Inferior parietal cortex (tissue), 1 donor: ENCODE results near the gene MIER3.

Experiments
- DNase-seq: peaks from one replicate; pipeline ENCODE4 v3.0.0-alpha.2; 2016; ENCODE audit errors: extremely low spot score

MIER3 gene

GRCh38 chr5:56959326-56959725 is 7.4 kb upstream of the MIER3 start:
- DNase-seq: no peak

- no peak for DNase-seq
Observed at GRCh38 chr5:56958595-56958994, 6.7 kb upstream of the MIER3 start.

GRCh38 chr5:56954262-56954661 is 2.3 kb upstream of the MIER3 start:
- DNase-seq: no peak

DNA sequence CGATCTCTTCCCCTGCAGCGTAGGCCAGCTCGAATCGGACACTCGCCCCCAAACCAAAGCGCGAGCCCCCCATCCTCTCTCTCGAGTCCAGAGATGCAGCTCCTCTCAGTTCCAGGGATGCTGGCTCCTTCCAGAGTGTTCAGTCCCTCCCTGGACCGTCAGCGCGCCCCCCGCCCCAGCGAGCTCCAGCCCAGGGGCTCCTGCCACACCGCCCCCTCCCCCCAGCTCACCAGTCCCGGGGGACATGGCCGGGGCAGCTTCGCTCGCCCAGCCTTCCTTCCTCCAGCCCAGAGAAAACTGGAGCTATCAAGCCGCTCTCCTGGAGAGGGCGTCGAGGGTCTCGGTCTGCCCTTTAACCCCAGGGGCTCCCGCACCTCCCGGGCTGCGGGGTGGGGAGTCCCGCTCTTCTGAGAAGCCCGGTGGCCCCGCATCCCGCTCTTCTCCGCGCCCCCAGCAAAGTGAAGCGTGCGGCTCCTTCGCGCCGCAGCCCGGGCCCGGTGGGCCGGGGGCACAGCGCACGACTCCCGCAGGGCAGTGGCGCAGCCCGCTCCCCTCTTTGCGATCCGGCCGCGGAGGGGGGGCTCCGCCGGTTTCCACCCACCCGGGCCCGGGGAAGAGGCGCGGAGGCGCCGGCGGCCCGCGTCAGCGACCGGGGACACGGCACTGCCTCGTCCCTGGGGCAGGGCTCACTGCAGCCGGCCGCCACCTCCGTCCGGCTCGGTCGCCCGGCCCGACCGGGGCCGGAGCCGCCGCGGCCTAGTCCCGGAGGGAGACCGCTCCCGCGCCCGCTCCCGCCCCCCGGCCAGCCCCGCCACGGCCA is 587 bp downstream of the MIER3 start:
- DNase-seq: peak; percentile 13

DNA sequence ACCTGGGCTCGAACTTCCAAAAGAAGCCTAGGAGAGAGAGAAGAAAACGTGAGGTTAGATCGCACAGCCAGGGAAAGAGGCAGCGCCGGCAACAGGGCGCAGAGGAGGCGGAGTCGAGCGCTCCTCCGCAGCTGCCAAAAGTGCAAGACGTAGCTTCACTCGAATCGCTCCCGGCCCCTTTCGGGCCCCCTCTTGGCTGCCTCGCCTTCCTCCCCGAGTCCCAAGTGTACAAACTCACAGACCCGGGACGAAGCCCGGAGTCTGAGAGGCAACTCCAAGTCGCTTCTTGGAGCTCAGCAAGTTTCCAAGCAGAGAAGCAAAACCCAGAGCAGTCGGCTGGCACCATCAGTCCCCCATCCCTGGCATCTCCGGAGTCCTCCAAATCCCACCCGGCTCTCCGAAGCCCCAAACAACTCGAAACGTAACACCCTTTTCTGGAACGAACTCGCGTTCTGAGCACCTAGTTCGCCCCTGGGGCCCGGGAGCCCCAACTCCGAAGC is 1.2 kb downstream of the MIER3 start:
- peak; percentile 48 for DNase-seq

DNA sequence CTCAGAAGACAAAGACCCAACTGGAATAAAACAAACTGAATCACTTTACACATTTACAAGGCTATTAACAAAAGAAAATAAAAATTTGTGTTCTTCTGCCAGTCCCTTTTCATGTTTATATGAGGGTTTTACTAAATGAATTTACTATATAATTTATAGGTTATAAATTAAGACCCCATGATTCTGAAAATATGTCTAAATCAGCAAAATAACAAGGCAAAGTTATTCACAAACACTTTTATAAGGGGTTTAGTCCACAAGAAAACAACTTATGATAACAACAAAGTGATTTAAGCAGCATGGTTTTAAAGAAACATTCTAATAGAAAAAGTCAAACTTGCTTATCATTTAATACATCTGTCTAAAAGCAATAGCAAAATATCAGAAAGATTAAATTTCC is 4.9 kb downstream of the MIER3 start:
- no peak for DNase-seq

DNA sequence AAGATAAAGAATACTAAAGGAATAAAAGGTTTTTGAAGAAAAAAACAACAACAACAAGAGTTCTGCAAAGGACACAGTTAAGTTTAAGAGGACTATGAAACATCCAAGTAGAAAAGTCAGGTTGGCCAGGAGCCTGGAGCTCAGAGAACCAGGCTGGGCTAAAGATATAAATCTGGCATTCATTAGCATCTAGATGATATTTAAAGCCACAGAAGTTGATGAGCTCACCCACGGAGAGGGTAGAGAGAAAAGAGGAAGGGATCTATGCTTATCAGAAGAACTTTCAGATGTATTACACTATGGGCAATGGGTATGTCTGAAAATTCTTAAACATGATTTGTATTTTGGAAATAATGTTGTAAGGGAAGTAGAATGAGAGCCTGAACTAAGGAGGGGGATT is 9.9 kb downstream of the MIER3 start:
- no peak for DNase-seq

- DNase-seq: no peak
Observed at GRCh38 chr5:56938858-56939257, 13.1 kb downstream of the MIER3 start.

GRCh38 chr5:56934325-56934724 is 17.6 kb downstream of the MIER3 start:
- no peak for DNase-seq

GRCh38 chr5:56922922-56923321 is 29.0 kb downstream of the MIER3 start:
- DNase-seq: no peak

DNA sequence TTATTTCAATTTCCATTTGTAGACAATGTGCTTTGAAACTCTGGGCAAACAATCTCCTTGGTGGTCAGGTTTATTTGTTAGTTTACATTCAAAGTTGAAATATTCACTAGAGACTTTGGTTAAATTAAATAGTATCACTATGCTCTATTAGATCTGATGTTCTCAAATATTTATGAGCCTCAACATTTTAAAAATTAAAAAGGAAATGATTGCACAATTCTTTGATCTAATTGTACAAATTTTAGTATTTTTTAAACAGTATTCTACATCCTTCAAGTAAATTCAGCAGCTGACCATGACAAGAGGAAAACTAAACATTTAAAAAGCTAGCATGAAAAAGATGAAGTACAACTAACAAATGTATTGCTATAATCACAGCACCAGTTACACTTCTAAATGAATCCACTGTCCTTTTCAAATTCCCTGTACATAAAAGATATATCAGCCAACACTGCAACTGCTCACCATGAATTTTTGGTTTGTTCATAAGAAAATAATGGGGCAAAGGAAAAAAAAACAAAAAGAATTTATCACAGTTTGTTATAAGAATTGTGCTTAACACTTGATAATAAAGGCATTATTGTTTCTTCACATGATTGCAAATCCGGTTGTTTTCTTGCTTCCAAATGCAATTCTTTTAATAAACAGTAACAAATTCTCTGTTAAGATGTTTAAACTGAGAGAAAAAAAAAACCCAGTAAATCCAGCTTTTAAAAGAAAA is 31.8 kb downstream of the MIER3 start:
- DNase-seq: no peak

- no peak for DNase-seq
Observed at GRCh38 chr5:56918054-56918453, 33.9 kb downstream of the MIER3 start.

DNA sequence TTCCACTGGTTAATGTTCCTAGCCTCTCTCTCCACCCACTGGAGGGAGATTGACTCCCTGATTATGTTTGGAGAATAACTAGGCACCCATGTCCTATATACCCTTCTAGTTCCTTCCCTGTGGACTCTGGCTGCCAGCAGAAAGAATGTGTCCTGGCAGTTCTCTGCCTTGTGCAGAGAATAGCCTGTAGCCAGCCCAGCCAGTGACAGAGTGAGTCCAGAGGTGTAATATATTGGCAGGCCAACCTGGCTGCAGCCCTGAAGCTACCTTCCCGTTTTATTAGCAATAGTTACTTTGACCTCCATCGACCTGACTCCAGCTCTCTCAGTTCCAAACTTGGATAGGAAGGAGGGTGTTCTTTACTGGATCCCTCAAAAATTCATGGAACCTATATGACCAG is 34.4 kb downstream of the MIER3 start:
- DNase-seq: no peak

GRCh38 chr5:56914678-56915077 is 37.2 kb downstream of the MIER3 start:
- no peak for DNase-seq

DNA sequence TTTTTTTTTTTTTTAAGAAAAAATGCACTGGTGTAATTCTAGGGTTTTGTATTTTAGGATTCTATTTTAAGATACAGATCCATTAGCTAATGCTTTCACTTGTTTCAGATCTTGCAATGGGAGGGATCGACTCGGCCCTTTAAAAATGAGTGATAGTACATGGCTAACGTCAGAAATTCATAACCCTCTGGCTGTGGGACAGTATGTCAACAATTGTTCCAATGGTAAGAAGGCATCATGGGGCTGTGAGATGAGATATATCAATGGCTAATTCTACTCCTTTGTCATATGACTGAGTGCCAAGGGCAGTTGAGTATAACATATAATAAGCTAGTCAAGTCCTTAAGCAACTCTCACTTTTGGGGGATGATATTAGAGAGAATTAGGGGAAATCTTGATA is 38.2 kb downstream of the MIER3 start:
- no peak for DNase-seq

DNA sequence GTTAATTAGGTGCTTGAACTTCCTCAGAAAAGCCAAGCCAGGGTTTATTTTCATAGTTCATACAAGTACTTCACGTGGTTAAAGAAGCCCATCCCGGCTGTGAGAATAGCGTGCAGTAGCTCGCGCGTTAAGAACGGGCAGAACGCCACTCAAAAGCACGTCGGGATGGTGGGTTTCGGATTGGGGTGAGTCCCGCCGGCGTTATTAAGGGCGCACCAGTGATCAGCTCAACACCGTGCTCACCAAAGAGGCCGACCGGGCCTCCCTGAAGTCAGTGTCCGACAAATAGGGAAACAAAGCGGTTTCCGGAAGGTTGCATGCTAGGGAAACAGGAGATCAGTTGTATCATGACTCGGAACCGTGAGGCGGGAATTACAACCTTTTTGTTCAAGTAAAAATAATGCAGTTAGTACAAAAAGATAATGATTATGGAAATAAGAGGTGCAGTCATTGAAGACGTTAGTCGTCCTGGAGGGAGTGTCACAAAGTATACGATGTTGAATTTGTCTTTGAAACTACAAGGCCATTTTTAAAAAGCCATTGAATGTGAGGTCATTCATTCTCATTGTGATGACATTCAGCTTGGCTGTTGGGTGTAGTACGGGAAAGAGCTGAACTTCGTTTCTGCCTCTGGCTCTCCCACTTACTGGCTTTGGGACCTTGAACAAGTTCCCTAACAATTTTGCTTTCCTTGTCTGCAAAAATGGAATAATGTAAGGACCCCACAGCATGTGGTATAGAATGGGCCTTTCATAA is 41.5 kb downstream of the MIER3 start:
- DNase-seq: no peak

- DNase-seq: peak; percentile 94
Observed at GRCh38 chr5:56909294-56910209, 42.4 kb downstream of the MIER3 start, which contains the start of gene SETD9. TSS of gene SETD9 (plus strand) at chr5:56909596. CDS start at chr5:56909646, 50 bp downstream.

DNA sequence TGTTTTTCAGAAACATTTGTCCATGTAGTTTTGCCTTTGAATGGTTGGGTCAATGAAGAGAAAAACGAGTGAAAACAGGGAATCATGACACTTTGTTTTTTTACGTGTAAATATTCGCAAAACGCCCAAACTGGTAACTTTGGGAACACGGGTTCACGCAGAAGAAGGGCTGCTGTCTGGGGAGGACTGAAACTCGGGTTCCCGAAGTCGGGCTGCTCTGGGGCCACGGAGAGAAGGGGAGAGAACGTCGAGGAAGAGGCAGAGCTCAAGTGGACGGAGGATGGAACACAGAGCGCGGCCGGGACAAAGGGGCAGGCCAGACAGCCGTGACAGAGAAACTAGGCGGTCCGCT is 43.0 kb downstream of the MIER3 start:
- DNase-seq: no peak

- DNase-seq: peak; percentile 79
Observed at GRCh38 chr5:56900858-56901578, 50.9 kb downstream of the MIER3 start.

- no peak for DNase-seq
Observed at GRCh38 chr5:56900395-56900794, 51.5 kb downstream of the MIER3 start.

GRCh38 chr5:56898213-56898612 is 53.7 kb downstream of the MIER3 start:
- DNase-seq: no peak
